GM10847 (cell line): ENCODE results near the gene NPNT.

Experiments
- POLR2A ChIP-seq: IDR thresholded peaks from 2 replicates; pipeline ENCODE4 v1.6.1; 2011; ENCODE audit not compliant: insufficient read length; ENCODE audit errors: extremely low read depth

Gene NPNT

GRCh38 chr4:105946771-105947170 lies 51.5 kb downstream of the NPNT start:
- TF ChIP-seq POLR2A, result no peak

GRCh38 chr4:105950701-105951100 lies 55.4 kb downstream of the NPNT start:
- TF ChIP-seq POLR2A, result no peak

- TF ChIP-seq POLR2A, result no peak
Observed at GRCh38 chr4:105951198-105951597, 55.9 kb downstream of the NPNT start.

- no peak for TF ChIP-seq POLR2A
Observed at GRCh38 chr4:105952591-105952990, 57.3 kb downstream of the NPNT start.

- TF ChIP-seq POLR2A, result no peak
Observed at GRCh38 chr4:105956569-105956968, 61.3 kb downstream of the NPNT start.

- no peak for TF ChIP-seq POLR2A
Observed at GRCh38 chr4:105957680-105958079, 62.4 kb downstream of the NPNT start.

GRCh38 chr4:105963461-105964400 lies 68.5 kb downstream of the NPNT start:
- TF ChIP-seq POLR2A, result no peak

GRCh38 chr4:105965183-105965800 lies 70.0 kb downstream of the NPNT start:
- no peak for TF ChIP-seq POLR2A

GRCh38 chr4:105966051-105966450 lies 70.8 kb downstream of the NPNT start:
- TF ChIP-seq POLR2A, result no peak

GRCh38 chr4:105967058-105967658 lies 71.9 kb downstream of the NPNT start:
- TF ChIP-seq POLR2A, result no peak

GRCh38 chr4:105969575-105969974 lies 74.3 kb downstream of the NPNT start:
- TF ChIP-seq POLR2A, result no peak

- TF ChIP-seq POLR2A, result no peak
Observed at GRCh38 chr4:105970371-105970770, 75.1 kb downstream of the NPNT start.

GRCh38 chr4:105971036-105971435 lies 75.8 kb downstream of the NPNT start:
- no peak for TF ChIP-seq POLR2A

GRCh38 chr4:105972946-105973621 lies 77.8 kb downstream of the NPNT start:
- TF ChIP-seq POLR2A, result no peak

- TF ChIP-seq POLR2A, result no peak
Observed at GRCh38 chr4:105976915-105977314, 81.6 kb downstream of the NPNT start.
